HG03575 (cell line): ENCODE measurements around the gene ZWINT.

Experiments used
- ATAC-seq: cut with Tn5 transposase; IDR thresholded peaks from one replicate; pipeline ENCODE4 v1.9.1; 2021; ENCODE audit not compliant: unreplicated experiment, insufficient number of reproducible peaks, low FRiP score; ENCODE audit errors: extremely low read depth

The ZWINT gene

GRCh38 chr10:56360967-56361612 lies at the start of gene ZWINT:
Gene ZWINT (minus strand): TSS chr10:56361259. CDS start chr10:56361236, 23 bp downstream.
- ATAC-seq, result peak; percentile 92

- ATAC-seq, result no peak
Measured at GRCh38 chr10:56383806-56384205, 22.7 kb upstream of the ZWINT start.

- no peak for ATAC-seq
Measured at GRCh38 chr10:56370217-56371113, 9.4 kb upstream of the ZWINT start.

GRCh38 chr10:56360583-56360966 lies 484 bp downstream of the ZWINT start:
- no peak for ATAC-seq

- no peak for ATAC-seq
Measured at GRCh38 chr10:56359837-56360236, 1.2 kb downstream of the ZWINT start.

- ATAC-seq, result no peak
Measured at GRCh38 chr10:56357018-56357417, 4.0 kb downstream of the ZWINT start.

GRCh38 chr10:56351909-56352630 lies 9.0 kb downstream of the ZWINT start:
- ATAC-seq, result no peak

GRCh38 chr10:56349611-56350010 lies 11.4 kb downstream of the ZWINT start:
- no peak for ATAC-seq

GRCh38 chr10:56348101-56348500 lies 13.0 kb downstream of the ZWINT start:
- ATAC-seq, result no peak

GRCh38 chr10:56346845-56347415 lies 14.1 kb downstream of the ZWINT start:
- no peak for ATAC-seq

- no peak for ATAC-seq
Measured at GRCh38 chr10:56341612-56342011, 19.4 kb downstream of the ZWINT start.

- ATAC-seq, result no peak
Measured at GRCh38 chr10:56329961-56330360, 31.1 kb downstream of the ZWINT start.

- ATAC-seq, result no peak
Measured at GRCh38 chr10:56327118-56327517, 33.9 kb downstream of the ZWINT start.

GRCh38 chr10:56319386-56319785 lies 41.7 kb downstream of the ZWINT start:
- peak; percentile 96 for ATAC-seq

GRCh38 chr10:56318816-56319215 lies 42.2 kb downstream of the ZWINT start:
- peak; percentile 7 for ATAC-seq

- no peak for ATAC-seq
Measured at GRCh38 chr10:56317603-56318002, 43.5 kb downstream of the ZWINT start.

- no peak for ATAC-seq
Measured at GRCh38 chr10:56316603-56317002, 44.5 kb downstream of the ZWINT start.
